Adrenal gland (tissue), 12 donors: ENCODE data around the gene TMEM121. TPM values are rescaled to one million over a fixed set of nuclear protein-coding genes. Genes with fewer than 3 reads are reported as not detected.
A peak's percentile ranks its signal among the peaks of the same experiment; 100 is the strongest.

Source experiments
- DNase-seq, 7 donors: peaks; one replicate each; pipeline ENCODE4 v3.0.0-alpha.2; 2019 to 2020
- H3K27ac ChIP-seq, 5 donors: fragments of 200-600 bp; sonication (generic) in 4 of 5; 1 replicate in 3 of 5; 2 replicates in 2 of 5; pipeline versions ENCODE4 v1.5.1 to v1.8.0; 2016 to 2020; ENCODE audit warnings: mild to moderate bottlenecking in 1 of 5
- H3K27me3 ChIP-seq: fragments of 200-600 bp; 2 replicates; pipeline ENCODE4 v1.8.0; 2021
- H3K36me3 ChIP-seq, 2 donors: fragments of 200-600 bp; replicated peaks in 1 of 2; 1 replicate in 1 of 2; 2 replicates in 1 of 2; pipeline versions ENCODE4 v1.5.1 to v1.8.0; 2018 to 2022
- H3K4me1 ChIP-seq, 2 donors: fragments of 200-600 bp; replicated peaks in 1 of 2; 1 replicate in 1 of 2; 2 replicates in 1 of 2; pipeline versions ENCODE4 v1.5.1 to v1.8.0; 2018 to 2021
- H3K4me3 ChIP-seq, 4 donors: fragments of 200-600 bp; sonication (generic) in 3 of 4; one replicate each; pipeline ENCODE4 v1.5.1; 2016 to 2018
- H3K9me3 ChIP-seq, 3 donors: fragments of 200-600 bp; sonication (generic) in 1 of 3; replicated peaks in 1 of 3; 1 replicate in 2 of 3; 2 replicates in 1 of 3; pipeline versions ENCODE4 v1.5.1 to v1.8.0; 2016 to 2021
- POLR2A ChIP-seq, 2 donors: fragments of 450-650 bp; IDR thresholded peaks; one replicate each; pipeline ENCODE4 v1.6.1; 2017; ENCODE audit warnings: antibody characterized with exemption in 2 of 2, mild to moderate bottlenecking in 2 of 2, moderate library complexity in 1 of 2
- WGBS, 4 donors: extraction: QIAGEN DNeasy Blood & Tissue Kit in 2 of 4; methylation state at CpG; one replicate each; pipeline versions ENCODE4 v1.1.5 to v1.1.7; 2013 to 2017; 5-methylcytosine and 5-hydroxymethylcytosine counted together
- intact Hi-C, 2 donors: fragments of 100-400 bp; cut with DNase I; formaldehyde crosslinking; loops; one replicate each; pipeline versions ENCODE4 v1.14.1 to v1.15.0; 2022 to 2023
- polyA plus RNA-seq, 3 donors: library from polyadenylated mRNA; stranded (reverse); fragments of 200-250 nt in 2 of 3; fragments of 350-450 nt in 1 of 3; fragmentation: Illumina TruSeq in 1 of 3; extraction: RNeasy Lipid Tissue Mini Kit (QIAGEN cat#74804) in 1 of 3; gene quantifications; one replicate each; pipeline ENCODE4 v1.2.3, GENCODE V29; 2013 to 2014
- total RNA-seq, 9 donors: library from RNA; depleted of rRNA in 4 of 9; stranded (reverse); fragments of >200 nt in 4 of 9; fragments of 120-200 nt in 1 of 9; fragmentation: NEBNext Ultra II Directional in 1 of 9; extraction: Animal tissue kit (Norgen Biotek cat#: 25700) in 1 of 9; gene quantifications; one replicate each; pipeline versions ENCODE4 v1.1.0 to v1.2.4, GENCODE V29; 2013 to 2023
- TF ChIP-seq, protein P1 (sequence below), 6 experiments: fragments of 450-650 bp in 4 of 6; fragments of 200-600 bp in 2 of 6; sonication (generic) in 1 of 6; IDR thresholded peaks; 1 replicate in 5 of 6; 2 replicates in 1 of 6; pipeline versions ENCODE4 v1.5.1 to v1.8.0; 2016 to 2021; ENCODE audit warnings: antibody characterized with exemption in 6 of 6, mild to moderate bottlenecking in 2 of 6, moderate library complexity in 1 of 6
- donor health status: healthy with polysubstance abuse.
- donor health status: Bipolar disorder and iron deficiency.
- donor health status: DM: yes; HTN: yes; CAD: no.
- donor health status: DM: no; HTN: no; CAD: no.
- donor health status: DM: no; HTN: no; CAD: no.
- donor health status: DM: yes; HTN: yes; CAD: no.

Gene TMEM121
- total and polyA plus RNA-seq, 12 donors, result 0.78 to 12.1 (median 1.7) TPM; not detected in 1

DNA sequence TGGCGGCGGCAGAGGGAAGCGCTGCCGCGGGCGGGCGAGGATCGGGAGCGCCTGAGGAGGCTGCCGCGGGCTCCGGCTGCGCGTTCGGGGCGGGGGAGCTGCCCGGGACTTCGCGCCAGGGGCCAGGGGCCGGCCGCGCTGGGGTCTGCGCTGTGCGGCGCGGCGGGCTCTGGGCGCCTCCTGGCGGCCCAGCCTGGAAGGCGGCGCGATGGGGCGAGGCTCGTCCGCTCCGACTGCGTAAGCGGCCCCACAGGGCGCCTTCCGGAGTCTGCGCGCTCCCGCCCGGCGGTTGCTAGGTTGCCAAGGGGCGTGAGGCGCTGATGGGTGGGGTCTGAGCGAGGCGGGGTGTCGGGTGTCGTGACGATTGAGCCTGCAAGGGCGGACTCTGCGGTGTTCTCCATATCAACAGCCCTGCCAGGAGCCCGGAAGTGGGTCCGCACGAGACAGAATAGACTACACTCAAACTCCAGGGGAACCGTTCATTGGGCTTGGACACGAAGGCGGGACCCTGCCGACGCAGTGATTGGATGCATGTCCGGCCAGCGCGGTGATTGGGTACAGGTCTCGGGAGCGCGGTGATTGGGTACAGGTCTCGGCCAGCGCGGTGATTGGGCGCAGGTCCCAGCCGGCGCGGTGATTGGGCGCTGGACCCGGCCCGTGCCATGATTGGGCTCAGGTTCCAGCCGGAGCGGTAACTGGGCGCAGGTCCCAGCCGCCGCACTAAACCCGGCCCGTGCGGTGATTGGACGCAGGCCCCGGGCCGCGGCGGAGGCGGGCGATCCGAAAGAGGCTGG, 35.6 kb upstream of the TMEM121 start, which contains the start of gene TEDC1:
TSS of gene TEDC1 (plus strand) at position 675 of the 794 bp plus-strand sequence. CDS start 130 bp downstream, outside the sequence.
- H3K4me3 ChIP-seq, result peak within 1 kb of the TSS in 3 of 4 donors; percentile 29 to 77 (median 32)
- H3K36me3 ChIP-seq, result no peaks in the 10 kb centered on the region
- TF ChIP-seq, protein P1, sequence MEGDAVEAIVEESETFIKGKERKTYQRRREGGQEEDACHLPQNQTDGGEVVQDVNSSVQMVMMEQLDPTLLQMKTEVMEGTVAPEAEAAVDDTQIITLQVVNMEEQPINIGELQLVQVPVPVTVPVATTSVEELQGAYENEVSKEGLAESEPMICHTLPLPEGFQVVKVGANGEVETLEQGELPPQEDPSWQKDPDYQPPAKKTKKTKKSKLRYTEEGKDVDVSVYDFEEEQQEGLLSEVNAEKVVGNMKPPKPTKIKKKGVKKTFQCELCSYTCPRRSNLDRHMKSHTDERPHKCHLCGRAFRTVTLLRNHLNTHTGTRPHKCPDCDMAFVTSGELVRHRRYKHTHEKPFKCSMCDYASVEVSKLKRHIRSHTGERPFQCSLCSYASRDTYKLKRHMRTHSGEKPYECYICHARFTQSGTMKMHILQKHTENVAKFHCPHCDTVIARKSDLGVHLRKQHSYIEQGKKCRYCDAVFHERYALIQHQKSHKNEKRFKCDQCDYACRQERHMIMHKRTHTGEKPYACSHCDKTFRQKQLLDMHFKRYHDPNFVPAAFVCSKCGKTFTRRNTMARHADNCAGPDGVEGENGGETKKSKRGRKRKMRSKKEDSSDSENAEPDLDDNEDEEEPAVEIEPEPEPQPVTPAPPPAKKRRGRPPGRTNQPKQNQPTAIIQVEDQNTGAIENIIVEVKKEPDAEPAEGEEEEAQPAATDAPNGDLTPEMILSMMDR (IDR thresholded peaks at IDR 0.05), result peak; percentile 10 to 97 (median 67)
- TF ChIP-seq POLR2A (IDR thresholded peaks at IDR 0.05), result peak; percentile 40 to 68
- 0 to 1% (median 0%) methylated on average over 3 to 94 of the region's 94 CpGs for WGBS, 4 donors
- no peaks in the 10 kb centered on the region for H3K9me3 ChIP-seq
- intact Hi-C loops, result no loop called here
- peak within 1 kb of the TSS in 4 of 5 donors; percentile 82 to 91 (median 86) for H3K27ac ChIP-seq
- H3K27me3 ChIP-seq, result peaks cover 11% of the 10 kb centered on the region
- peaks cover 7 to 29% of the 10 kb centered on the region in 2 donors for H3K4me1 ChIP-seq
- DNase-seq, result peak; percentile 99 to 100 (median 100)

DNA sequence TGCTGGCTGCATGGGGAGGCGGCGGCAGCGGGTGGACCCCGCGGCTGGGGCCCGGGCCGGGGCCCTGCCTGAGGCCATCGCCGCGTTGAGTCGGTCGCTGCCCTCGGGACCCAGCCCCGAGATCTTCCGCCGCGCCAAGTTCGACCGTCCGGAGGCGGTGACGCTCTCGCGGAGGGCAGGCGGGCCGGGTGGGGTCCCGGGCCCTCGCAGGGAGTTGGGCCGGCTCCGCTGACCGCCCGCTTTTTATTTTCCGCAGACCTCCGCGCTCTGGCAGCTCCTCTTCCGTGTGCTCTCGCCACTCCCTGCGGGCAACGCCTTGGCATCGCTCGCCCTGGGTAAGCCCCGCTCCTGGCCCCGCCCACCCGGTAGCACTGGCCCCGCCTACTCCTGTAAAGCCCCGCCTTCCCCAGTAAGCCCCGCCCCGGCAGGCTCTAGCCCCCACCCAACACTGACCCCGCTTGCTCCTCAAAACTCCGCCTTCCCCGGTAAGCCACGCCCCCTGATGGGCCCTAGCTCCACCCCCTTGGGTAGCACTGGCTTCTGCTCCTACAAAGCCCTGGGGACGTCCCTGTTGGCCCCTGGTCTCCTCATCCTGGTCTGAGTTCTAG, 34.9 kb upstream of the TMEM121 start:
- Histone ChIP-seq H3K27me3 (peaks cover 11% of the 10 kb centered on the region), H3K4me1 (peaks cover 7 to 25% of the 10 kb centered on the region in 2 donors), H3K27ac (peak overlapping the region in 4 of 5 donors; percentile 63 to 77 (median 70)), H3K9me3 (no peaks in the 10 kb centered on the region), H3K4me3 (peak overlapping the region in 2 of 4 donors; percentile 29 to 46), H3K36me3 (no peaks in the 10 kb centered on the region)
- peak; percentile 49 to 82 (median 68) for DNase-seq
- WGBS, 4 donors, result 0 to 8% (median 1%) methylated on average over 3 to 53 of the region's 53 CpGs
- intact Hi-C loops, result no loop called here
- TF ChIP-seq POLR2A (IDR thresholded peaks at IDR 0.05), result peak; percentile 24 to 29
- TF ChIP-seq, protein P1 (IDR thresholded peaks at IDR 0.05), result no peak

DNA sequence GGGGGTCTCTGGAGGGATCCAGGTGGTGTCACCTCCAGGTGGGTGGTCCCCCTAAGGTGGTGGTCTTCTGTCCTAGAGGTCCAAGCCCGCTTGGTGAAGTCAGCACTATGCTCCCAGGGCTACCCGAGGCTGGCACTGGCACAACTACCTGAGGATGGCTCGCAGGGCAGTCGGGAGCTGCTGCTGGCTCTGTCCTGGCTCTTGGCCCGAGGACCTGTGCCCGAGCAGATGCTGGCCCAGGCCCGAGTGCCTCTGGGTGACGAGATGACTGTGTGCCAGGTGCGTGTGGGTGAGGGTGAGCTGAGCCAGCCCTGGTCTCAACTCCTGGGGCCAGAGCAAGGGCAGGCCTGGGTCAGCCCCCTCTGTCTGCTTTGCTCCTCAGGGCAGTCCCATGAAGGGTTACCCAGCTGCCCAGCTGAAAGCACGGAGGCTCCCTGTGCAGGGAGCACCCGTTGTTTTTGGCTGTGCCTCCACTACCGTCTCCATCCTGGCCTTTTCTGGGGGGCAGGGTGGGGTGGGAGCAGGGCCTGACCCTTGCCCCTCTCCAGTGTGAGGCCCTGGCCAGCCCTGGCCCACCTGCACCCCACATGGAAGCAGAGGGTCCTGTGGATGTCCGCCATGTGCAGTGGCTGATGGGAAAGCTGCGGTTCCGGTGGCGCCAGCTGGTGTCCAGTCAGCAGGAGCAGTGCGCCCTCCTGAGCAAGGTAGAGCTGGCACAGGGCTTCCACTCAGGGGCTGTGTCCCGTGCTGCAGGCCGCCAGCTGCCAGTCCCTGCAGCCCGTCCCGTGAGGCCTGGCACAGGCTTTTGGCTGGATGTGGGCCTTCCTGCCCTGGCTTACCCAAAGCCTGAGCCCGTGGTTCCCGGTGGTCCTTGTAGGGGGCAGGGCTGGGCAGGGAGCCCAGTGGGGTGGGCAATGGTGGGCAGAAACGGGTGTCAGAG, 34.1 kb upstream of the TMEM121 start:
- Histone ChIP-seq H3K27ac (no peak overlapping the region), H3K4me3 (no peak overlapping the region), H3K9me3 (no peaks in the 10 kb centered on the region), H3K36me3 (no peaks in the 10 kb centered on the region), H3K27me3 (peaks cover 5% of the 10 kb centered on the region), H3K4me1 (peaks cover 7 to 17% of the 10 kb centered on the region in 2 donors)
- DNase-seq, result peak in 3 of 7 donors; percentile 24 to 69 (median 50)
- TF ChIP-seq, protein P1 (IDR thresholded peaks at IDR 0.05), result no peak
- TF ChIP-seq POLR2A (IDR thresholded peaks at IDR 0.05), result no peak
- WGBS, 4 donors, result 76 to 94% (median 87%) methylated on average over 6 to 24 of the region's 24 CpGs
- intact Hi-C loops, result no loop called here
